Measurements from ENCODE around the gene PROM1.

Gene PROM1

DNA sequence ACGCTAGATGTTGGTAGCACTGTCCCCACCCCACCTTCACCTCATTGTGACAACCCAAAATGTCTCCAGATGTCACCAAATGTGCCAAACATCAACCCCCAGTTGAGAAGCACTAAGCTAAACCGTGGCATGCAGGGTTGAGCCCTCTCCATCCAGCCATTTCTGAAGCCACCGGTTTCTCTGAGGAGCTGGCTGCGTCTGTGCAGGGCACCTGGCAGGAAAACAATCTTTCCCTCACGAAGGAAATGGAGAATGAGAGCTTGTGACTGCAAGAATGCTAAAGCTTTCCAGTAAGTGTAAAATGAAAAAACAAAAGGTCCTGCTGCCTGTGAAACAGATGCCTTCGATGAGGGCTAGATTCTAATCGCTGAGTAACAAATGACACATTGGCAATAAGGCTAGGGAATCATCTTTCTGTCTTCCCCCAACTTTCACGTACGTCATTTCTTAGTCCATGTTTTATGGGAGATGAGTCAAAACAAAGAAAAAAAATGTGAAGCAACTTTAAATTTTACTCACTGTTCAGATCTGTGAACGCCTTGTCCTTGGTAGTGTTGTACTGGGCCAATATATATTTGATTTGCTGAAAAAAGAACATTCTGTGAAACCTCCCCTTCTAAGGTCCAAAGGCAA lies 59.9 kb downstream of the PROM1 start:
- DNase-seq = no peak

- DNase-seq = no peak
Observed at GRCh38 chr4:16021804-16022560, 61.8 kb downstream of the PROM1 start.

GRCh38 chr4:16019649-16020048 lies 64.2 kb downstream of the PROM1 start:
- no peak for DNase-seq

DNA sequence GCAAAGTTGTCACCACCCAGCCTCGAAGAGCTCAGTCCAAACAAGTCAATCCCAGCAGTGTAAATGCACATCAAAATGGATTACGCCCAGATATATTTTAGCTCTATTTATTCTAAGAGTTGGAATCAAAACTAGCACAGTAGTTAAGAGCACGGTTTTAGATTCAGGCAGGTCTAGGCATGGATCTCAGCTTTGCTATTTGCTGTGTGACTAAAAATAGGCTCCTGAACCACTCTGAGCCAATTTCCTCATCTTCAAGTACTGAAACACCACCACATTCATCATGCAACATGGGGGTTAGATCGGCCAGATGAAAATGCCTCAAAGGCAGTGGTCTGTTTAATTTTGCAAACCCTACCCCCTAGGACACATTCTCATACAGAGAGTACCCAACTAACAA lies 65.0 kb downstream of the PROM1 start:
- DNase-seq = no peak

- DNase-seq = no peak
Observed at GRCh38 chr4:16018061-16018676, 65.7 kb downstream of the PROM1 start.

DNA sequence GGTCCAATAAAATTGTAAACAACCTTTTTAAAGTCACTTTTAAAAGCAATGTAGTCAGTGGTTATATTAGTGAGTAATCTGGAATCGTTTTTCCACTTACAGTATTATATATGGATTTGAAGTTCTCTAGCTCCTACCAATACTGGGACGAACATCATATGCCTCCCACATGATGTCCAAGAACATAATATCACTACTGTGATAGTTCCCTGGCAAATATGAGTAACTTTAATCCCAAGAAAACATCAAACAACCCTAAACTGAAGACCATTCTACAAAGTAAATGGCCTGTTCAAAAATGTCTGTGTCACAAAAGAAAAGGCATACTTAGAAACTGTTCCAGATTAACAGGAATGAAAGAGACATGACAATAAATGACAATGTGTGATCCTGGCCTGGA lies 67.3 kb downstream of the PROM1 start:
- no peak for DNase-seq

GRCh38 chr4:16011173-16011572 lies 72.7 kb downstream of the PROM1 start:
- DNase-seq = no peak

DNA sequence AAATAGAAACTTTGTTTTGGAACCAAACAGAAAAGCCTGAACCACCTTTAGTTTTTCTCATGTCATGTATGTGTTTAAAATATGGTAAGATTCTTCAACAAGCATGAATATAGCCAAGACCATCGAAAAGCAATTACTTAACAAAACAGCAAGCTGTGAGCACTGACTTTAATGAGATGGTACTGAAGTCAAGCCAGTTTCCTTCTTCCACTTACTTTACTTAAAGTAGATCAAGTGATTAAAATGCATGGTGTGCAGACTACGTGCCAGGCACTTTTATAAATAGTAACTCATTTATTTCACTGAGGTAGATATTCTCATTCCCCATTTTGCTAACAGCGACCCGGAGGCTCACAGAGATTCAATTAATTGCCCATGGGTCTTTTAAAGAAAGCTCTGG lies 74.7 kb downstream of the PROM1 start:
- DNase-seq = no peak

DNA sequence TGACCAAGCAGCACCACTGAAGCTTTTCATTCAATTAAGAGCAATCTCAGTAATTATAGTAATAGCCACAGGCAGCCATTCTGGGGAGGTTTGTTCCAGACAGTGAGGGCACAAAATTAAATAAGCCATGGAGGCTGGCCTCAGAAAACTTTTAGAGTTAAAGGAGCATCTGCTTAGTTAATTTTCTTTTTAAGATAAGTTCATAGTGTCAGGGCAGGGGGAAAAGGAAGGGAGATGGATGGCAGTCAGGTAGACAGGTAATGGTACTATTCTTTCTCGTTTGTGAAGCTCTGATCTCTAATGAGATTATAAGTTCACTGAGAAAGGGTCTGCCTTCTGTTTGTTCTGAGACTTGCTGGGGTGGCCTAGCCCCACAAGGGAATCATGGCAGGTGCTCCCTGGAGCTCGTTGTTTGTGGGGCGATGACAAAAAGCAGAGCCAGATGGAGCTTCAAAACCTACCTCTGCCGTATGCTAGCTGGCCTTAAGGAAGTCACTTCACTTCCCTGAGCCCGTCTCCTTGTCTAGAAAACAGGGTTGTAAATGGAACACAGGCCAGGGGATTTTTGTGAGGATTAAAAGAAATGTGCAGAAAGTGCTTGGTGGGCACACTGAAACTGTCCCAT lies 76.2 kb downstream of the PROM1 start:
- no peak for DNase-seq

DNA sequence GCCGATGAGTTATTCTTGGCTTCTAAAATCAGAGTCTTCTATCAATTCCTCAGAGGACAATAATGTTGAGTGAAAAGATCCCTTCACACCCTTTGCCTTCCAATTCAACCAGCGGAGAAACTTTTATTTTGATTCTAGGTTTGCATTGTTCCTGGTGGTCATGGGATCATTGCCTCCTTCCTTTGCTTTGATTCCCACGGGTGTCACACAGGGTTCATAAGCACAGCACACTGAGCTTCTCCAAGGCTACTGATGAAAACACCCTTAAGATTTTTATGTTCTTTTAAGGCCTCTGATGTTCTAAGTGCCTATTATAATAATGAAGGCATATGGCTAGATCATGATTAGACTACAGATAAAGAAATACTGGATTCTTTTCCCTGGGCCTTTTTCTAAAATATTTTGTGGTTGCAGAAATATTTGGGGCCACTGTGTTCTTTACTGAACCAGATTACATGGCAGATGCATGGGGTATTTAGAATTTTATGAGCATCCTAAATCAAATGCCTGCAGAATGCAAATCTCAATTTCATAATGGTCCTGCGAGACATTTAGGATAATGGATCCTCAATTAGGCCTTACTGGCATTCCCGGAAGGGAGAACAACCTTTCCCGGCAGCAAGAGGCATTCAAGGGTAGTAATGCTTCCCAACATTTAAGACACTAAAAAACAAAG lies 76.9 kb downstream of the PROM1 start:
- DNase-seq = no peak

DNA sequence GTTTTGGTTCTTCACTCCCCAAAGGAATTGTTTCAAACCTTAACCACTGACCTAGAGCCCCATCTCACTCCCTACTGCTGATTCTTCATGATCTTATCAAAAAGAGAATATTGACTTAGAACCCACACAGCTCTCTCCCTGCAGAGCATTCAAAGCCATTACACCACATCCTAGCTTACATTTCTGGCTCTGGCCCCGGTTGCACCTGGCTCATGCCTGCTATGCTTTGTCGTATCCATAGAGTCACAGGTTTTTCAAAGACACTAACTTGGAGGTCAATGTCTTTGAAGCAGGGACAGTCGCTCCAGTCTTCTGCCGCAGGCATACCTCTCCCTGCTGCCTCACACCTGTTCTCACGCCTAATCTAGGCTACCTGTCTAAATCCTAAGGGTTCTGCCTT lies 78.1 kb downstream of the PROM1 start:
- no peak for DNase-seq

DNA sequence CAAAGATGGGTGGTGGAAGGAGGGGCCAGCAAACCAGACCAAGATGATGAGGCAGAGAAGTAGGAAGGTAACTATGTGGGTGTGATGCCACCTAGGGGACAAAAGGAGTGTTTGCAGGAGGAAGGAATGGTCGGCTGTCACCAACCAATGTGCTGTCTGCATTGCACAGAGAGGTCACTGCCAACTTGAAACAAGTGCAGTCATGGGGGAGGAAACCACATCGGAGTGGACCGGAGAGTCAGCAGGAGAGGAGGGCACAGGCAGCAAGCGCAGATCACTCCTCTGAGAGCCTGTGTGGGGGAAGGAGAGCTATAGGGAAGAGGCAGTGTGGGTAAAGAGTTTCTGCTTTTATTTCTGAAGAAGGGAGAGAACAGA lies 82.4 kb downstream of the PROM1 start:
- DNase-seq = peak; percentile 80 to 86

GRCh38 chr4:16000708-16001483 lies 82.9 kb downstream of the PROM1 start:
- no peak for DNase-seq

- DNase-seq = no peak
Observed at GRCh38 chr4:15996773-15997172, 87.0 kb downstream of the PROM1 start.

DNA sequence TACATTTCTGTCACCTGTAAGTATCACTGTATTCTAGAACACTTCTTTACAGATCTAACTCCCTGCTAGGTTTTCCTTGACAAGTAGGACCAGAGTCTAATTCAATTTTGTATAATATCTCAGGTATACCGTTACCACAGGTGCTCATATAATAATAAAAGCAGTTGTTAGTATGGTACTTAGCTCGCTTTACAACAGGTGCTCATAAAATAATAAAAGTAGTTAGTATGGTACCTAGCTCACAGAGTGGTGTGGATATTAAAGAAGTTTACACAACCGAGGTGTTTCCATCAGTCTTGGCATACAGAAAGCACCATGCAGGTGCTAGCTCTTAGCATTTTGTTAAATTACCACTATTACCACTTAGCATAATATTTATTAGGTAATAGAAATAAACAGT lies 88.0 kb downstream of the PROM1 start:
- DNase-seq = no peak

DNA sequence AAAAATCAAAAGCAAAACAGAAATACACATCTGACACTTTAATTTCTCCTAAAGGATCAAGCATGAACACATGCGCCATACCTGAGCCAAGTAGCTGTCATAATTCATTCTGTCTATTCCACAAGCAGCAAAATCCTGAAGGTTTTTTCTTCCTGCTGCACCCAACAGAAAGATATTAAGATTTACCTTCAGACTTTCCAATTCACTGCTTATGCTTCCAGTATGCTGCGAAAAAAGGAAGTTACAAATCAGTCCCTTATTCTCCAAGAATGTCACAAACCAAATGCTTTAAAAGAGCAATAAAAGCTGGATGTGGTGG lies 91.7 kb downstream of the PROM1 start:
- peak in 1 of 2 donors; percentile 14 for DNase-seq

GRCh38 chr4:15990570-15991285 lies 93.1 kb downstream of the PROM1 start:
- no peak for DNase-seq

DNA sequence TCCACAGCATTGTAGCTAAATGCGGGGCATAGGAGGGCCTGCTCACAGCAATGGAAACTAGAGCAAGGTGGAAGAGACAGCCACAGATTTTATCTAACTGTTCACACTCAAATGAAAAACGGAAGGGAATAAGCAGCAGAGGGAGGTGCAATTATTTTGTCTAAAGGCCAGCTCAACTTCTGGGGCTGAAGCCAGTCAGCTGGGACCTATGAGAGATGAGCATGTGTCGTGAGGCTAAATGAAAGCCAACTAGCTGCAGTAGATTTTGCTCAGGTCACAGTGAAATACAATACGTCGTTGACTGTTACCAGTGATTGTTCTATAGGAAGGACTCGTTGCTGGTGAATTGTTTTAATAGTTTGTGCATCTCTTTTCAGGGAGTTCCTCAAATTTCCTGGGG lies 94.4 kb downstream of the PROM1 start:
- DNase-seq = no peak

DNA sequence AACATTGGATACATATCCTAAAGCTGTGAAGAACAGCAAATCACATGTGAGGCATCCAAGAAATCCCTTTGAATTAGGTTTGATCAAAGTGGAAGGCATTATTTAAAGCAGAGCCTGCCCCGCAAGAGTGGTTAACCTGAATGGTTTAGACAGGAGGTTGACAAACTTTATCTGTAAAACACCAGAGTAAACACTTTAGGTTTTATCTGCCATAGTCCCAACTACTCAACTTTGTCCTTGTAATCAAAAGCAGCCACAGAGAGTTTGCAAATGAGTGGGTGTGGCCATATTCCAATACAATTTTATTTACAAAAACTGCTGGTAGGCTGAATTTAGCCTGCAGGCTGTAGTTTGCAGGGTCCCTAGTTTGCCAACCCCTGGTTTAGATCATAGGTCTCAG lies 95.6 kb downstream of the PROM1 start:
- no peak for DNase-seq

DNA sequence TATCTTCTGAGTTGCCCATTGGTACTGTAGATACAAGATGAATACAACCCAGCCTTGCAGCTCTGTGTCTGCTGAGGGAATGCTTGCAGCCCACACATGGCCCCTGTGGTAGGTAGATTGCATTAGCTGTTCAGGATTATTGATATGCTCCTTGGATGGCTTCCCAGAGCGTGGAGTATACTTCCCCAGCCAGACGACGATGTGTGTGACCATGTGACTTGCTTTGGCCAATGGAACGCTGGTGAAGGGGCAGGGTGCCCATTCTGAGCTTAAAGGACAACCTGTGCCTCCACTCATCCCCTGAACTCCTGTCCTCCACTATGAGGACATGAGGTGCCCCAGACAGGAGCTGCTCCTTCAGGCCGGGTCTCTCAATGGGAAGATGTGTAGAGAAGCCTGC lies 96.9 kb downstream of the PROM1 start:
- no peak for DNase-seq

GRCh38 chr4:15983610-15984009 lies 100.2 kb downstream of the PROM1 start:
- no peak for DNase-seq
